Measurements from ENCODE around the gene AREL1.

DNA sequence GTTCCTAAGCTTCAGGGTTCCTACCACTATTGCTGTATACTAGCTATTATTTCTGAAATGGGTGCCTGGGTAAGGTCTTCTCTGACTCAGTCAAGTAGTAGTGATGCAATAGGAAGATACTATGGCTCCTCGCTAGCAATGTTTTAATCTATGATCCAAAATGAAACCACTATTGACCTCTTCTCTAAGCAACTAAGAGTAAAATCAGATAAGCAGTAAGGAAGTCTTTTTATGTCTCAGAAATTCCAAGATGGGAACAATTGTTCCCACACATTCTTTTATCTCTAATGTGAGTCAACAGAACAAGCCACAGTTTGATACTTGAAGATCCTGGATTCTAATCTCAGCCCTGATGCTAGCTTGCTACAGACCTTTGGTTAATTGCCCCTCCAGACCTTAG lies 45.1 kb downstream of the AREL1 start:
- TF ChIP-seq, protein P1, sequence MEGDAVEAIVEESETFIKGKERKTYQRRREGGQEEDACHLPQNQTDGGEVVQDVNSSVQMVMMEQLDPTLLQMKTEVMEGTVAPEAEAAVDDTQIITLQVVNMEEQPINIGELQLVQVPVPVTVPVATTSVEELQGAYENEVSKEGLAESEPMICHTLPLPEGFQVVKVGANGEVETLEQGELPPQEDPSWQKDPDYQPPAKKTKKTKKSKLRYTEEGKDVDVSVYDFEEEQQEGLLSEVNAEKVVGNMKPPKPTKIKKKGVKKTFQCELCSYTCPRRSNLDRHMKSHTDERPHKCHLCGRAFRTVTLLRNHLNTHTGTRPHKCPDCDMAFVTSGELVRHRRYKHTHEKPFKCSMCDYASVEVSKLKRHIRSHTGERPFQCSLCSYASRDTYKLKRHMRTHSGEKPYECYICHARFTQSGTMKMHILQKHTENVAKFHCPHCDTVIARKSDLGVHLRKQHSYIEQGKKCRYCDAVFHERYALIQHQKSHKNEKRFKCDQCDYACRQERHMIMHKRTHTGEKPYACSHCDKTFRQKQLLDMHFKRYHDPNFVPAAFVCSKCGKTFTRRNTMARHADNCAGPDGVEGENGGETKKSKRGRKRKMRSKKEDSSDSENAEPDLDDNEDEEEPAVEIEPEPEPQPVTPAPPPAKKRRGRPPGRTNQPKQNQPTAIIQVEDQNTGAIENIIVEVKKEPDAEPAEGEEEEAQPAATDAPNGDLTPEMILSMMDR (IDR thresholded peaks at IDR 0.05): no peak
- TF ChIP-seq POLR2AphosphoS5 (IDR thresholded peaks at IDR 0.05; ENCODE audit: low read depth, low read length): no peak
- TF ChIP-seq, protein P2, sequence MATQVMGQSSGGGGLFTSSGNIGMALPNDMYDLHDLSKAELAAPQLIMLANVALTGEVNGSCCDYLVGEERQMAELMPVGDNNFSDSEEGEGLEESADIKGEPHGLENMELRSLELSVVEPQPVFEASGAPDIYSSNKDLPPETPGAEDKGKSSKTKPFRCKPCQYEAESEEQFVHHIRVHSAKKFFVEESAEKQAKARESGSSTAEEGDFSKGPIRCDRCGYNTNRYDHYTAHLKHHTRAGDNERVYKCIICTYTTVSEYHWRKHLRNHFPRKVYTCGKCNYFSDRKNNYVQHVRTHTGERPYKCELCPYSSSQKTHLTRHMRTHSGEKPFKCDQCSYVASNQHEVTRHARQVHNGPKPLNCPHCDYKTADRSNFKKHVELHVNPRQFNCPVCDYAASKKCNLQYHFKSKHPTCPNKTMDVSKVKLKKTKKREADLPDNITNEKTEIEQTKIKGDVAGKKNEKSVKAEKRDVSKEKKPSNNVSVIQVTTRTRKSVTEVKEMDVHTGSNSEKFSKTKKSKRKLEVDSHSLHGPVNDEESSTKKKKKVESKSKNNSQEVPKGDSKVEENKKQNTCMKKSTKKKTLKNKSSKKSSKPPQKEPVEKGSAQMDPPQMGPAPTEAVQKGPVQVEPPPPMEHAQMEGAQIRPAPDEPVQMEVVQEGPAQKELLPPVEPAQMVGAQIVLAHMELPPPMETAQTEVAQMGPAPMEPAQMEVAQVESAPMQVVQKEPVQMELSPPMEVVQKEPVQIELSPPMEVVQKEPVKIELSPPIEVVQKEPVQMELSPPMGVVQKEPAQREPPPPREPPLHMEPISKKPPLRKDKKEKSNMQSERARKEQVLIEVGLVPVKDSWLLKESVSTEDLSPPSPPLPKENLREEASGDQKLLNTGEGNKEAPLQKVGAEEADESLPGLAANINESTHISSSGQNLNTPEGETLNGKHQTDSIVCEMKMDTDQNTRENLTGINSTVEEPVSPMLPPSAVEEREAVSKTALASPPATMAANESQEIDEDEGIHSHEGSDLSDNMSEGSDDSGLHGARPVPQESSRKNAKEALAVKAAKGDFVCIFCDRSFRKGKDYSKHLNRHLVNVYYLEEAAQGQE (IDR thresholded peaks at IDR 0.05; ENCODE audit: insufficient read depth in 1 of 2, low read depth in 2 of 2, low read length in 1 of 2): no peak
- TF ChIP-seq SIN3A (IDR thresholded peaks at IDR 0.05; ENCODE audit: borderline replicate concordance, insufficient read depth, low read depth, low read length): no peak
- no peak for TF ChIP-seq TCF7L2 (IDR thresholded peaks at IDR 0.05; ENCODE audit: low read depth, low read length)
